Endothelial cell of umbilical vein (primary cell): ENCODE measurements around the gene DNHD1. TPM values are rescaled to one million over a fixed set of nuclear protein-coding genes. Genes with fewer than 3 reads are reported as not detected.

ENCODE experiments used
- BruUV-seq: library from RNA; stranded (reverse); fragments of 400-500 nt; replicated peaks from 2 replicates; lab custom pipeline; 2021; lab: Mats Ljungman, UMichigan
- CTCF ChIA-PET: fragments of 300-600, 350-600 bp; sonication (Branson Sonifier 250); formaldehyde crosslinking; loops from one replicate; lab custom pipeline; 2021; ENCODE audit warnings: antibody characterized with exemption, inconsistent platforms; lab: Charles Lee
- POLR2A ChIA-PET: fragments of 300-600, 350-600 bp; sonication (Branson Sonifier 250); formaldehyde crosslinking; loops from one replicate; lab custom pipeline; 2021; ENCODE audit warnings: antibody characterized with exemption, inconsistent platforms; lab: Charles Lee
- DNase-seq: peaks from one replicate; pipeline ENCODE4 v3.0.0-alpha.2; 2011; ENCODE audit warnings: low read depth, low spot score
- FAIRE-seq: peaks from 2 replicates; lab custom pipeline; 2011; peaks lifted over from hg19 to GRCh38; lab: Jason Lieb, UNC
- H2AFZ ChIP-seq: 2 replicates; pipeline ENCODE4 v1.6.0; 2012; ENCODE audit warnings: low read depth, low read length, control low read depth, inconsistent platforms
- H3K27ac ChIP-seq: 2 replicates; pipeline ENCODE4 v1.5.1; 2011; ENCODE audit warnings: low read depth, mild to moderate bottlenecking, control low read depth, low read length, moderate library complexity; ENCODE audit not compliant: insufficient read depth
- H3K27me3 ChIP-seq, 2 experiments: 2 replicates each; pipeline versions ENCODE4 v1.6.0 to v1.6.1; 2011; ENCODE audit warnings: low read length in 2 of 2, mixed read lengths in 1 of 2; ENCODE audit not compliant: control insufficient read depth in 2 of 2, insufficient read depth in 2 of 2
- H3K36me3 ChIP-seq, 2 experiments: 2 replicates in 1 of 2; 3 replicates in 1 of 2; pipeline ENCODE4 v1.5.1; 2011; ENCODE audit warnings: low read length in 2 of 2, mild to moderate bottlenecking in 1 of 2, moderate library complexity in 1 of 2; ENCODE audit not compliant: control insufficient read depth in 2 of 2, insufficient read depth in 2 of 2; ENCODE audit errors: extremely low read depth in 1 of 2
- H3K4me1 ChIP-seq: 3 replicates; pipeline ENCODE4 v1.5.1; 2011; ENCODE audit warnings: mild to moderate bottlenecking, low read length; ENCODE audit not compliant: control insufficient read depth, insufficient read depth; ENCODE audit errors: extremely low read depth
- H3K4me2 ChIP-seq: 2 replicates; pipeline ENCODE4 v1.6.1; 2011; ENCODE audit warnings: low read length, control low read depth, mixed read lengths; ENCODE audit not compliant: insufficient read depth
- H3K4me3 ChIP-seq, 3 experiments: fragments of 200-600 bp in 1 of 3; sonication (generic), shearing (Covaris generic) in 1 of 3; replicated peaks in 1 of 3; 2 replicates each; pipeline ENCODE4 v1.5.1; 2011 to 2016; ENCODE audit warnings: control low read depth in 3 of 3, low read length in 3 of 3, mild to moderate bottlenecking in 2 of 3, inconsistent platforms in 1 of 3, low read depth in 1 of 3, moderate library complexity in 1 of 3; ENCODE audit not compliant: insufficient read depth in 1 of 3
- H3K79me2 ChIP-seq: 2 replicates; pipeline ENCODE4 v1.6.0; 2012; ENCODE audit warnings: low read length, inconsistent platforms; ENCODE audit not compliant: control insufficient read depth, insufficient read depth
- H3K9ac ChIP-seq: replicated peaks from 2 replicates; pipeline ENCODE3; 2011; ENCODE audit warnings: low read length, control low read depth; ENCODE audit not compliant: insufficient read depth; ENCODE audit errors: extremely low read depth
- H3K9me1 ChIP-seq: replicated peaks from 3 replicates; pipeline ENCODE4 v1.6.0; 2011; ENCODE audit warnings: mild to moderate bottlenecking, low read length; ENCODE audit not compliant: control insufficient read depth, insufficient read depth; ENCODE audit errors: extremely low read depth
- H3K9me3 ChIP-seq: replicated peaks from 2 replicates; pipeline ENCODE4 v1.5.1; 2012; ENCODE audit warnings: low read length, inconsistent platforms; ENCODE audit not compliant: control insufficient read depth, insufficient read depth
- H4K20me1 ChIP-seq: replicated peaks from 2 replicates; pipeline ENCODE3; 2011; ENCODE audit warnings: mild to moderate bottlenecking, low read length; ENCODE audit not compliant: control insufficient read depth, insufficient read depth; ENCODE audit errors: extremely low read depth
- CTCF ChIP-seq, 2 donors: IDR thresholded peaks; 1 replicate in 1 of 2; 2 replicates in 1 of 2; pipeline ENCODE4 v1.5.1; 2011; ENCODE audit warnings: low read length in 2 of 2, mild to moderate bottlenecking in 2 of 2, moderate library complexity in 2 of 2, control low read depth in 1 of 2, inconsistent platforms in 1 of 2, low read depth in 1 of 2; ENCODE audit not compliant: insufficient read depth in 1 of 2; ENCODE audit errors: extremely low read depth in 1 of 2
- EZH2 ChIP-seq: IDR thresholded peaks from 2 replicates; pipeline ENCODE4 v1.6.1; 2012; ENCODE audit warnings: borderline replicate concordance, low read depth, mild to moderate bottlenecking, moderate library complexity, low read length, inconsistent platforms; ENCODE audit not compliant: severe bottlenecking
- FOS ChIP-seq: IDR thresholded peaks from 2 replicates; pipeline ENCODE4 v1.6.1; 2011; ENCODE audit warnings: mild to moderate bottlenecking, low read length, moderate library complexity, borderline replicate concordance; ENCODE audit not compliant: insufficient read depth
- GATA2 ChIP-seq: IDR thresholded peaks from 2 replicates; pipeline ENCODE4 v1.7.0; 2011; ENCODE audit warnings: low read depth, mild to moderate bottlenecking, moderate library complexity, mixed read lengths, low read length; ENCODE audit not compliant: insufficient read length, insufficient read depth
- JUN ChIP-seq: IDR thresholded peaks from 2 replicates; pipeline ENCODE4 v1.6.1; 2011; ENCODE audit warnings: borderline replicate concordance, low read depth; ENCODE audit not compliant: insufficient read length, insufficient read depth
- MAX ChIP-seq: IDR thresholded peaks from 2 replicates; pipeline ENCODE4 v1.6.1; 2011; ENCODE audit not compliant: insufficient read depth, insufficient read length
- MYC ChIP-seq: IDR thresholded peaks from one replicate; pipeline ENCODE4 v1.6.1; 2011; ENCODE audit warnings: mild to moderate bottlenecking, low read depth, low read length
- POLR2A ChIP-seq: IDR thresholded peaks from 2 replicates; pipeline ENCODE4 v1.6.1; 2012; ENCODE audit warnings: low read depth, mild to moderate bottlenecking, control low read depth, low read length
- POLR2AphosphoS5 ChIP-seq: IDR thresholded peaks from 2 replicates; pipeline ENCODE4 v1.6.1; 2012; ENCODE audit warnings: low read depth, mild to moderate bottlenecking, control low read depth, low read length, moderate library complexity; ENCODE audit not compliant: insufficient read depth
- dilution Hi-C: fragments of 300-500 bp; cut with MboI; formaldehyde crosslinking; loops from one replicate; pipeline ENCODE4 v1.15.0; 2019; ENCODE audit warnings: low sequenced_read_pairs; ENCODE audit not compliant: extremely low pct_ligation_motif_present
- intact Hi-C: fragments of 100-400 bp; cut with micrococcal nuclease; formaldehyde crosslinking; loops from one replicate; pipeline ENCODE4 v1.10.0; 2022
- polyA plus RNA-seq, 4 experiments: library from polyadenylated mRNA; depleted of rRNA in 3 of 4; stranded (reverse) in 3 of 4; unstranded in 1 of 4; fragments of >200 nt; gene quantifications; 2 replicates each; pipeline versions ENCODE4 v1.2.1 to v1.2.3, GENCODE V29; 2011 to 2012; ENCODE audit warnings: missing spikeins in 1 of 4
- total RNA-seq: library from RNA; stranded (reverse); gene quantifications from 2 replicates; pipeline ENCODE4 v1.2.3, GENCODE V29; 2021

DNHD1 gene
- total and polyA plus RNA-seq, 2 donors (not counting 3 experiments of a cell fraction or from before 2014, with no cell fraction given): 3.7 to 8.6 TPM

- FAIRE-seq (no peak), DNase-seq (no peak)
- no peaks in the 10 kb centered on the region for H4K20me1 ChIP-seq
- no peak overlapping the region for H2AFZ ChIP-seq
- no peaks in the 10 kb centered on the region for H3K27me3 ChIP-seq
- H3K36me3 ChIP-seq: peaks cover 22 to 30% of the 10 kb centered on the region in 2 experiments
- H3K4me1 ChIP-seq: peaks cover 53% of the 10 kb centered on the region
- H3K27ac ChIP-seq: no peak overlapping the region
- H3K9me3 ChIP-seq: no peaks in the 10 kb centered on the region
- TF ChIP-seq GATA2: no peak
- no peak for TF ChIP-seq EZH2
- no peak for TF ChIP-seq MYC
- dilution Hi-C loops (no loop called here), intact Hi-C loops (no loop called here)
- H3K4me2 ChIP-seq: no peak overlapping the region
- no peak overlapping the region for H3K4me3 ChIP-seq
- POLR2A ChIA-PET: no interaction called here
- no peak overlapping the region for H3K9ac ChIP-seq
- no TSS peak for BruUV-seq
- peaks cover 26% of the 10 kb centered on the region for H3K79me2 ChIP-seq
- CTCF ChIA-PET: interaction anchor here (1.0 kb wide), 1 partner anchor 69 kb away, joined by 4 read pairs; the partner anchor contains the start of gene MRPL17
- H3K9me1 ChIP-seq: no peaks in the 10 kb centered on the region
Measured at GRCh38 chr11:6614446-6614845, 117.4 kb downstream of the DNHD1 start.

DNA sequence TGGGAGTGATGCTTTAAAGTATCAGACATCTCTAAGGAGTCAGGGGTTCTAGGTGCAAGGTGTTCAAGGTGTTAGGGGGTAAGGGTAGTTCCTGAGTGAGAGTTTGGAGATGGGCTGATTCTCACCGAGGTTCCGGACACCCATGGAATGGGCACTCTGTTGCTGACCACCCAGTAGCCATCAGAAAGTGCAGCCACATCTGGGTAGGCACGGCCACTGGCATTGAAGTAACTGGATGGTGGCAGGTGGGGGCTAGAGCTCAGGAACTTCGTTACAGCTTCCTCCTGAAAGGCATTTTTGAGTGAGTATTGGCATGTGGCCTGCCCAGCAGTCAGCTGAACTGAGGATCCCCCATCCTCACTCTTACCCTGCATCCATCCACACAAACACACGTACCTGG is 118.0 kb downstream of the DNHD1 start:
- DNase-seq: no peak
- dilution Hi-C loops: no loop called here
- peaks cover 54% of the 10 kb centered on the region for H3K4me1 ChIP-seq

More for the DNA sequence above, 118.0 kb downstream of the DNHD1 start:
- Histone ChIP-seq H3K9me1 (no peaks in the 10 kb centered on the region), H3K27ac (no peak overlapping the region), H2AFZ (no peak overlapping the region), H3K27me3 (no peaks in the 10 kb centered on the region), H3K79me2 (peaks cover 21% of the 10 kb centered on the region), H4K20me1 (no peaks in the 10 kb centered on the region), H3K36me3 (peaks cover 16 to 24% of the 10 kb centered on the region in 2 experiments), H3K9me3 (no peaks in the 10 kb centered on the region), H3K4me3 (no peak overlapping the region), H3K4me2 (no peak overlapping the region), H3K9ac (no peak overlapping the region)
- BruUV-seq: no TSS peak
- FAIRE-seq: no peak
- TF ChIP-seq EZH2 (no peak), CTCF (IDR thresholded peaks at IDR 0.05; ENCODE audit: extremely low read depth in 1 of 2, insufficient read depth in 1 of 2, low read depth in 1 of 2, low read length in 2 of 2) (no peak), JUN (no peak), FOS (no peak), POLR2A (no peak), MYC (no peak), GATA2 (no peak), POLR2AphosphoS5 (no peak), MAX (no peak)
- intact Hi-C loops: loop anchor here (5.0 kb wide), 1 partner anchor 142 kb away; no protein-coding TSS in a partner anchor
- POLR2A ChIA-PET: no interaction called here
- CTCF ChIA-PET: interaction anchor here (1.2 kb wide), 1 partner anchor 84 kb away, joined by 4 read pairs; no protein-coding TSS in a partner anchor
